Stimulated activated effector memory CD8-positive, alpha-beta T cell treated with anti-CD3 and anti-CD28 coated beads, Interleukin-12 subunit alpha, Interleukin-12 subunit beta, amount 100 ng/mL, for 72 hours (primary cell): ENCODE results near the gene NHP2.

Source experiments
- ATAC-seq: fragments of 150-1000 bp; cut with Tn5 transposase; 2 replicates; pipeline ENCODE4 v1.10.0; 2021
- DNase-seq, 2 donors: peaks; one replicate each; pipeline ENCODE4 v3.0.0; 2021 to 2022; ENCODE audit warnings: low spot score in 2 of 2
- H3K27ac Mint-ChIP-seq: one replicate; pipeline ENCODE4 v1.8.0; 2022; ENCODE audit warnings: mild to moderate bottlenecking, mixed read lengths
- H3K36me3 Mint-ChIP-seq: one replicate; pipeline ENCODE4 v1.8.0; 2022; ENCODE audit warnings: mild to moderate bottlenecking, mixed read lengths
- H3K4me1 Mint-ChIP-seq: one replicate; pipeline ENCODE4 v1.8.0; 2022; ENCODE audit warnings: mixed read lengths
- H3K4me3 Mint-ChIP-seq: one replicate; pipeline ENCODE4 v1.8.0; 2022; ENCODE audit warnings: mild to moderate bottlenecking, mixed read lengths
- H3K9me3 Mint-ChIP-seq: one replicate; pipeline ENCODE4 v1.8.0; 2022; ENCODE audit warnings: mixed read lengths

The NHP2 gene

GRCh38 chr5:178115136-178115813 lies 38.4 kb downstream of the NHP2 start:
- peaks cover 40% of the 10 kb centered on the region for H3K36me3 Mint-ChIP-seq
- H3K27ac Mint-ChIP-seq = peak overlapping the region; percentile 88
- ATAC-seq (peak; percentile 55), DNase-seq (peak in 1 of 2 donors; percentile 65)
- H3K9me3 Mint-ChIP-seq = no peaks in the 10 kb centered on the region
- H3K4me1 Mint-ChIP-seq = peaks cover 39% of the 10 kb centered on the region
- H3K4me3 Mint-ChIP-seq = peak overlapping the region; percentile 98

DNA sequence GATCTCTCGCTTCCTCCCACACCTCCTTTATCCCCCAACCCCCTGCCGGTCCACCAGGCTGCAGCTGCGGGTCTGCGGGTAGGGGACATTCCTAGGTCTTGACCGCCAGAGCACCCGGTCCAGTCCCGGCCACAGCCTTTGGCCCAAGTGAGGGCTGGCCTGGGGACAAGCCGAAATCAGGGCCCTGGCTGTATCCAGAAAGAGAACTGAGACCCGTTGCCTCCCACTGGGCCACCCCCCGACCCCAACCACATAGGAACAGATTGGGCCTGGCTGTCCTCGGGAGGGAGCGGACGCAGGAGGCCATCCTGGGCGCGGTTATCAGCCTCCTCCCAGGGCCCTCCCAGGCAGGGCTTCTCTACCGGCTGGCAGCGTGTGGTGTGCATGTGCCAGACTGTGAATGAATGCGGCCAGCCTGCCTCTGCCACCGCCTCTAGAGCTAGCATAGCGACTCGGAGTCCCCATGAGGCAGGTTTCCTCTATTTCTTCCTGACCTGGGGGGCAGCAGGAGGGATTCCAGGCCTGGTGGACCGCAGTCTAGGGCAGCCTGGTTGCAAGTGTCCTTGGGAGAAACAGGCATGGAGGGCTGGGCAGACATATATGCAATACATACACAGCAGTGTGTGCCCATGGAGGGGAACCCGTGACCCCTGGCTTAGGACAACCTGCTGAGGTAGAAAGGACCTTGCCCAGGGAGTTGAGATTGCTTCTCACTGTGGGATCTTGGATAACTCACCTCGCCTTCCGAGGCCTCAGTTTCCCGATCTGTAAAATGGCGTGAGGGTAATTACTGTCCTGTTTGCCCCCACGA lies 39.2 kb downstream of the NHP2 start:
- ATAC-seq = peak; percentile 49
- peaks cover 39% of the 10 kb centered on the region for H3K4me1 Mint-ChIP-seq
- peak overlapping the region; percentile 98 for H3K4me3 Mint-ChIP-seq
- H3K27ac Mint-ChIP-seq = peak overlapping the region; percentile 89
- peaks cover 36% of the 10 kb centered on the region for H3K36me3 Mint-ChIP-seq
- DNase-seq = peak in 1 of 2 donors; percentile 65
- H3K9me3 Mint-ChIP-seq = no peaks in the 10 kb centered on the region

- peaks cover 30% of the 10 kb centered on the region for H3K36me3 Mint-ChIP-seq
- DNase-seq (peak in 1 of 2 donors; percentile 55), ATAC-seq (no peak)
- no peaks in the 10 kb centered on the region for H3K9me3 Mint-ChIP-seq
- peak overlapping the region; percentile 89 for H3K27ac Mint-ChIP-seq
- H3K4me3 Mint-ChIP-seq = peak overlapping the region; percentile 98
- peaks cover 39% of the 10 kb centered on the region for H3K4me1 Mint-ChIP-seq
Observed at GRCh38 chr5:178113841-178114324, 39.8 kb downstream of the NHP2 start.

GRCh38 chr5:178113141-178113787 lies 40.4 kb downstream of the NHP2 start, which contains the start of gene N4BP3:
TSS of gene N4BP3 (plus strand) at chr5:178113532. CDS start at chr5:178119584, 6,052 bp downstream.
- peak; percentile 76 to 87 for DNase-seq
- Mint-ChIP-seq H3K4me1 (peaks cover 39% of the 10 kb centered on the region), H3K36me3 (peaks cover 28% of the 10 kb centered on the region), H3K4me3 (peak within 1 kb of the TSS; percentile 98), H3K9me3 (no peaks in the 10 kb centered on the region), H3K27ac (peak within 1 kb of the TSS; percentile 89)
- ATAC-seq = peak; percentile 73

DNA sequence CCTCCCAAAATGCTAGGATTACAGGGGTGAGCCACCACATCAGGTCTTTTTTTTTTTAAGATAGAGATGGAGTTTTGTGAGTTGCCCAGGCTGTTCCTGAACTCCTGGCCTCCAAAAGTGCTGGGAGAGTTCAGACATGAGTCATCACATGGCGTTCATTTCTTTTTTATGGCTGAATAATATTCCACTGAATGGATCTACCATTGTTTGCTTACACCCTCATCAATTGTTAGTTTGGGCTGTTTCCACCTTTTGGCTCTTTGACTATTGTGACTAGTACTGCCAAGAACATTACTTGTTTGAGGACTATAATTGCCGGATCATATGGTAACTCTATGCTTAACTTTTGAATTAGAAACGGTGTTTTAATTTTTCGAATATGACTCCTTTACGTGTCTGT lies 41.1 kb downstream of the NHP2 start:
- DNase-seq (no peak), ATAC-seq (no peak)
- Mint-ChIP-seq H3K36me3 (peaks cover 28% of the 10 kb centered on the region), H3K9me3 (no peaks in the 10 kb centered on the region), H3K4me3 (peak overlapping the region; percentile 98), H3K27ac (peak overlapping the region; percentile 86), H3K4me1 (peaks cover 39% of the 10 kb centered on the region)

- H3K9me3 Mint-ChIP-seq = no peaks in the 10 kb centered on the region
- no peak for DNase-seq
- ATAC-seq = no peak
- H3K4me1 Mint-ChIP-seq = peaks cover 35% of the 10 kb centered on the region
- no peak overlapping the region for H3K4me3 Mint-ChIP-seq
- peaks cover 27% of the 10 kb centered on the region for H3K36me3 Mint-ChIP-seq
- H3K27ac Mint-ChIP-seq = no peak overlapping the region
Observed at GRCh38 chr5:178111925-178112324, 41.8 kb downstream of the NHP2 start.

DNA sequence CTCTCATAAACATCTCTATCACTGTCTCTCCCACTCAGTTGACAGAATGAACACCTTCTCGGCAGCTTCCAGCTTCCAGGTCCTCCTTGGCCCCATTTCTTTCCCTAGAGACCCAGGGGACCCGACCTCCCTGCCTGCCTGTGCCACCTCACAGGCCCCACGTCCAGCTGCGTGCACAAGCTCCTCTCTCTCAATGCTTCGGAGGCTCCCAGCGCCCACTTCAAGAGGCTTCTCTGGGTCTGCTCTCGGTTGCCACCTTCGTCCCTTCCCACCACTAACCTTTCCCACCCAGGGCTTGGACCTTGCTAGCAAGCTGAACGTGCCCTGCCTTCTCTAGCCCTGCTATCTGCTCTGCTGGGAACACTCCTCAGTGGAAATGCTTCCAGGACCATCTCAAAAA lies 43.2 kb downstream of the NHP2 start:
- H3K36me3 Mint-ChIP-seq = peaks cover 13% of the 10 kb centered on the region
- H3K4me3 Mint-ChIP-seq = no peak overlapping the region
- ATAC-seq (no peak), DNase-seq (no peak)
- H3K4me1 Mint-ChIP-seq = peaks cover 21% of the 10 kb centered on the region
- H3K9me3 Mint-ChIP-seq = no peaks in the 10 kb centered on the region
- no peak overlapping the region for H3K27ac Mint-ChIP-seq

- Mint-ChIP-seq H3K27ac (no peak overlapping the region), H3K4me3 (no peak overlapping the region), H3K4me1 (peaks cover 14% of the 10 kb centered on the region), H3K9me3 (no peaks in the 10 kb centered on the region), H3K36me3 (peaks cover under 1% of the 10 kb centered on the region)
- ATAC-seq (no peak), DNase-seq (no peak)
Observed at GRCh38 chr5:178108966-178109365, 44.7 kb downstream of the NHP2 start.

DNA sequence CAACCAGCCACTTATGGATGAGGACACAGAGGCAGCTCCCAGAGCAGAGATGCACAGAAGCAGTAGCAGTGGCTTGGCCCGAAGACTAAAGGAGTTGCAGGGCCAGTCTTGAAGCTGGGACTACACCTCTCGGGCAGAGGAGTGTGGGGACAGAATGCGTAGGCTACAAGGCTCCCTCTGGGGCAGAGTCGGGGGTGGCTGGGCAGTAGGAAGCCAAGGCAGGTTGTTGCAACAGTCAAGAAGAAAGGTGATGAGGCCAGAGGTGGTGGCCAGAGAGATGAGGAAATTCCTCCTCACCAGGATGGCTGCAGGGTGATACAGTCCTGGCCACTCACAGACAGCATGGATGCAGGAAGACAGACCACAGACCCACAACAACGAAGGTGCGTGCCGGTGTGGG lies 45.2 kb downstream of the NHP2 start:
- no peak for ATAC-seq
- H3K9me3 Mint-ChIP-seq = no peaks in the 10 kb centered on the region
- H3K27ac Mint-ChIP-seq = no peak overlapping the region
- no peak for DNase-seq
- no peak overlapping the region for H3K4me3 Mint-ChIP-seq
- peaks cover 14% of the 10 kb centered on the region for H3K4me1 Mint-ChIP-seq
- H3K36me3 Mint-ChIP-seq = no peaks in the 10 kb centered on the region

DNA sequence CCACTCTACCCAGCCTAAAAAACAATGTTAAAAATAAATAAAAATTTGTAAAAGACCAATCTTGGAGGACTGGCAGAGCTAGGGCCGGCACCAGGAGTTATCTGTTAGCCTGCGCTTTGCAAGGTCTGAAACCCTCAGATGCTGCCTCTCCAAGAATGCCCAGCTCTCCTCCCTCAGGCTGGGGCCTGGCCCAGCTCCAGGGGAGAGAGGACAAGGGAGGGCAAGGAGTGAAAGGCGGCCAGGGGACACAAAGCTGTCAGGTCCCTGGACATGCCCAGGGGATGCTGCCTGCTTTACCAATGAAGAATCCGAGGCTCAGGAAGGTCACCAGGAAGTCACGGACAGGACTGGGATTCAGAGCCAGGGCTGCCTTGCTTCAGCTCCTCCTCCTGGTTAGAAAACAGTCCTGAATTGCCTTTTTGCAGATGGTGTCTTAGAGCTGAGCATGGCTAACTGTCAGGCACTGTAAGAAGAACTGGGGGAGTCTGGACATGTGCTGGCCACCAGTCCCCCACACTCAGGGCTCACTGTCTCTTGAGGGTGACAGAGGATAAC lies 45.9 kb downstream of the NHP2 start:
- ATAC-seq = no peak
- DNase-seq = no peak
- Mint-ChIP-seq H3K4me3 (no peak overlapping the region), H3K27ac (no peak overlapping the region), H3K9me3 (no peaks in the 10 kb centered on the region), H3K36me3 (no peaks in the 10 kb centered on the region), H3K4me1 (peaks cover 11% of the 10 kb centered on the region)

GRCh38 chr5:178106556-178107239 lies 47.0 kb downstream of the NHP2 start:
- Mint-ChIP-seq H3K4me3 (no peak overlapping the region), H3K36me3 (no peaks in the 10 kb centered on the region), H3K4me1 (peaks cover 8% of the 10 kb centered on the region), H3K9me3 (no peaks in the 10 kb centered on the region), H3K27ac (no peak overlapping the region)
- DNase-seq (no peak), ATAC-seq (peak; percentile 33)

DNA sequence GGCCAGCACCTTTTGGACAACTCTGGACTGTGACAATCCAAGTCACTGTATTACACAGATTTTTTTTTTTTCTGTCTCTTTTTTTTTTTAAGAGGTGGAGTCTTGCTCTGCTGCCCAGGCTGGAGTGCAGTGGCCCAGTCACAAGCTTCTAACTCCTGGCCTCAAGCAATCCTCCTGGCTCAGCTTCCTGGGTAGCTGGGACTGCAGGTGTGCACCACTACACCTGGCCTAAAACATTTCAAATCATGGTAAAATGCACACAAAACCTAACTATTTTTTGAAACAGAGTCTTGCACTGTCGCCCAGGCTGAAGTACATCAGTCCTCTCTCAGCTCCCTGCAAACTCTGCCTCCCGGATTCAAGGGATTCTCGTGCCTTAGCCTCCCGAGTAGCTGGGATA lies 47.6 kb downstream of the NHP2 start:
- no peaks in the 10 kb centered on the region for H3K9me3 Mint-ChIP-seq
- no peak overlapping the region for H3K27ac Mint-ChIP-seq
- peaks cover 8% of the 10 kb centered on the region for H3K4me1 Mint-ChIP-seq
- DNase-seq (no peak), ATAC-seq (no peak)
- no peaks in the 10 kb centered on the region for H3K36me3 Mint-ChIP-seq
- H3K4me3 Mint-ChIP-seq = no peak overlapping the region

DNA sequence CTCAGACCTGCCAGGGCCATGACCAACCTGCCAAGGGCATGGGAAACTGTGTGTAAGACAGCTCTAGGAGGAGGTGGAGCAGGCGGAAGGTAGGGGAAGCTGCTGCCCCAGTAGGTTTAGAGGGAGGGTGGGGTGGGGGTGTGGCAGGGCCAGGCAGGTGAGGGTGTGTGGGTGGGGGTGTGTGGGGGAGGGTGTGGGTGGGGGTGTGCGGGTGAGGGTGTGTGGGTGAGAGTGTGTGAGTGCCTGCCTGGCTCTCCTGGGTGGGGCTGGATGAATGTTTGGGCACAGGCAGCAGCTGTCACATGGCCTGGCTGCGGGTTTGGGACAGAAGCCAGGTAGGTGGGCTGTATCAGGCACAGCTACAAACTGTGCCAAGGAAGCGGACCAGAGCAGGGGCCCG lies 49.2 kb downstream of the NHP2 start:
- ATAC-seq (no peak), DNase-seq (no peak)
- Mint-ChIP-seq H3K9me3 (no peaks in the 10 kb centered on the region), H3K27ac (no peak overlapping the region), H3K4me1 (peaks cover 8% of the 10 kb centered on the region), H3K4me3 (no peak overlapping the region), H3K36me3 (no peaks in the 10 kb centered on the region)

GRCh38 chr5:178103612-178104011 lies 50.1 kb downstream of the NHP2 start:
- no peak for ATAC-seq
- no peak overlapping the region for H3K27ac Mint-ChIP-seq
- H3K4me3 Mint-ChIP-seq = no peak overlapping the region
- H3K36me3 Mint-ChIP-seq = no peaks in the 10 kb centered on the region
- peaks cover 8% of the 10 kb centered on the region for H3K4me1 Mint-ChIP-seq
- H3K9me3 Mint-ChIP-seq = no peaks in the 10 kb centered on the region
- DNase-seq = no peak
